Spinal cord (tissue), 10 donors: ENCODE results near the gene SELL. TPM values are rescaled to one million over a fixed set of nuclear protein-coding genes. Genes with fewer than 3 reads are reported as not detected.
A peak's percentile ranks its signal among the peaks of the same experiment; 100 is the strongest.
"Not testable (repeated sequence)": the region's sequence is repeated elsewhere in the genome, so short reads cannot be mapped to it uniquely, and the experiment has no call there.

Experiments
- DNase-seq, 6 donors: peaks; one replicate each; pipeline versions ENCODE4 v3.0.0 to v3.0.0-alpha.2; 2013 to 2015; ENCODE audit warnings: low spot score in 6 of 6, low read depth in 4 of 6
- H3K27ac ChIP-seq: one replicate; pipeline ENCODE4 v1.5.1; 2013; ENCODE audit warnings: low read depth, low read length, control low read depth
- H3K27me3 ChIP-seq: one replicate; pipeline ENCODE4 v1.6.1; 2013; ENCODE audit warnings: low read length; ENCODE audit not compliant: control insufficient read depth, insufficient read depth
- H3K36me3 ChIP-seq: one replicate; pipeline ENCODE4 v1.6.1; 2013; ENCODE audit warnings: low read length; ENCODE audit not compliant: control insufficient read depth, insufficient read depth
- H3K4me1 ChIP-seq: one replicate; pipeline ENCODE4 v1.6.1; 2013; ENCODE audit warnings: low read length; ENCODE audit not compliant: control insufficient read depth, insufficient read depth
- H3K4me3 ChIP-seq: one replicate; pipeline ENCODE4 v1.5.1; 2013; ENCODE audit warnings: low read depth, low read length, control low read depth
- H3K9me3 ChIP-seq: one replicate; pipeline ENCODE4 v1.6.1; 2013; ENCODE audit warnings: low read length; ENCODE audit not compliant: control insufficient read depth, insufficient read depth
- WGBS: methylation state at CpG from one replicate; pipeline ENCODE4 v1.1.5; 2013; ENCODE audit warnings: missing lambda C conversion rate; ENCODE audit not compliant: insufficient coverage; 5-methylcytosine and 5-hydroxymethylcytosine counted together
- polyA plus RNA-seq, 2 donors: library from polyadenylated mRNA; unstranded; fragments of 120-200 nt; gene quantifications; one replicate each; pipeline ENCODE4 v1.2.1, GENCODE V29; 2013; ENCODE audit not compliant: insufficient read length in 2 of 2
- total RNA-seq, 2 donors: library from RNA; depleted of rRNA in 1 of 2; stranded (reverse); fragments of 120-200 nt in 1 of 2; fragments of >200 nt in 1 of 2; gene quantifications; one replicate each; pipeline versions ENCODE4 v1.2.3 to v1.2.4, GENCODE V29; 2013 to 2014
- donor health status: healthy.

SELL gene
- total and polyA plus RNA-seq, 4 donors = 3.7 to 15.9 (median 7.6) TPM

- Histone ChIP-seq H3K27ac (no peak overlapping the region), H3K4me1 (no peaks in the 10 kb centered on the region), H3K9me3 (no peaks in the 10 kb centered on the region), H3K36me3 (no peaks in the 10 kb centered on the region), H3K4me3 (no peak overlapping the region), H3K27me3 (no peaks in the 10 kb centered on the region)
- DNase-seq = no peak
- WGBS = 89% methylated on average over 3 of the region's 4 CpGs
Measured at GRCh38 chr1:169731446-169731845, 20.0 kb upstream of the SELL start.

GRCh38 chr1:169729991-169730390 is 18.6 kb upstream of the SELL start:
- no peaks in the 10 kb centered on the region for H3K27me3 ChIP-seq
- H3K4me1 ChIP-seq = no peaks in the 10 kb centered on the region
- no peak overlapping the region for H3K4me3 ChIP-seq
- H3K9me3 ChIP-seq = no peaks in the 10 kb centered on the region
- no peak for DNase-seq
- H3K27ac ChIP-seq = no peak overlapping the region
- no peaks in the 10 kb centered on the region for H3K36me3 ChIP-seq

GRCh38 chr1:169727307-169727706 is 15.9 kb upstream of the SELL start:
- DNase-seq = no peak
- H3K27me3 ChIP-seq = no peaks in the 10 kb centered on the region
- no peaks in the 10 kb centered on the region for H3K36me3 ChIP-seq
- H3K4me3 ChIP-seq = no peak overlapping the region
- WGBS = 97% methylated on average over 5 of the region's 6 CpGs
- no peak overlapping the region for H3K27ac ChIP-seq
- H3K9me3 ChIP-seq = no peaks in the 10 kb centered on the region
- H3K4me1 ChIP-seq = no peaks in the 10 kb centered on the region

GRCh38 chr1:169726851-169727250 is 15.4 kb upstream of the SELL start:
- DNase-seq = no peak
- H3K4me1 ChIP-seq = no peaks in the 10 kb centered on the region
- H3K27me3 ChIP-seq = no peaks in the 10 kb centered on the region
- H3K36me3 ChIP-seq = no peaks in the 10 kb centered on the region
- WGBS = 78% methylated on average over 1 of the region's 3 CpGs
- no peak overlapping the region for H3K27ac ChIP-seq
- no peak overlapping the region for H3K4me3 ChIP-seq
- no peaks in the 10 kb centered on the region for H3K9me3 ChIP-seq

- DNase-seq = no peak
- Histone ChIP-seq H3K36me3 (no peaks in the 10 kb centered on the region), H3K9me3 (no peaks in the 10 kb centered on the region), H3K27me3 (no peaks in the 10 kb centered on the region), H3K27ac (no peak overlapping the region), H3K4me3 (no peak overlapping the region), H3K4me1 (no peaks in the 10 kb centered on the region)
- WGBS = 83% methylated on average over 1 of the region's 3 CpGs
Measured at GRCh38 chr1:169725930-169726329, 14.5 kb upstream of the SELL start.

GRCh38 chr1:169724168-169724567 is 12.7 kb upstream of the SELL start:
- Histone ChIP-seq H3K4me3 (no peak overlapping the region), H3K27me3 (no peaks in the 10 kb centered on the region), H3K9me3 (no peaks in the 10 kb centered on the region), H3K36me3 (no peaks in the 10 kb centered on the region), H3K4me1 (no peaks in the 10 kb centered on the region), H3K27ac (no peak overlapping the region)
- DNase-seq = no peak
- WGBS = 49% methylated on average over 3 of the region's 4 CpGs

GRCh38 chr1:169723763-169724162 is 12.3 kb upstream of the SELL start:
- Histone ChIP-seq H3K4me3 (no peak overlapping the region), H3K27ac (no peak overlapping the region)
- WGBS = no CpG with 5 or more reads among the region's 2 CpGs

GRCh38 chr1:169722779-169723178 is 11.4 kb upstream of the SELL start:
- H3K9me3 ChIP-seq = no peaks in the 10 kb centered on the region
- no peaks in the 10 kb centered on the region for H3K4me1 ChIP-seq
- no peak for DNase-seq
- H3K4me3 ChIP-seq = no peak overlapping the region
- H3K27me3 ChIP-seq = no peaks in the 10 kb centered on the region
- H3K27ac ChIP-seq = no peak overlapping the region
- no peaks in the 10 kb centered on the region for H3K36me3 ChIP-seq

More at GRCh38 chr1:169723763-169724162, 12.3 kb upstream of the SELL start:
- Histone ChIP-seq H3K27me3 (no peaks in the 10 kb centered on the region), H3K4me1 (no peaks in the 10 kb centered on the region), H3K9me3 (no peaks in the 10 kb centered on the region), H3K36me3 (no peaks in the 10 kb centered on the region)
- peak in 1 of 6 donors; percentile 24 for DNase-seq

- not testable (repeated sequence) for H3K4me3 ChIP-seq, DNase-seq, H3K4me1 ChIP-seq, H3K27ac ChIP-seq, H3K9me3 ChIP-seq, H3K36me3 ChIP-seq, H3K27me3 ChIP-seq
- WGBS = no CpG with 5 or more reads among the region's 2 CpGs
Measured at GRCh38 chr1:169715100-169715499, 3.7 kb upstream of the SELL start.

- H3K4me1 ChIP-seq, DNase-seq, H3K27me3 ChIP-seq, H3K27ac ChIP-seq, H3K4me3 ChIP-seq, H3K36me3 ChIP-seq, H3K9me3 ChIP-seq: not testable (repeated sequence)
- WGBS = 100% methylated on average over 2 of the region's 5 CpGs
Measured at GRCh38 chr1:169713090-169713489, 1.7 kb upstream of the SELL start.

- no CpG with 5 or more reads among the region's 2 CpGs for WGBS
- no peaks in the 10 kb centered on the region for H3K4me1 ChIP-seq
Measured at GRCh38 chr1:169712309-169712631, 850 bp upstream of the SELL start.

More at GRCh38 chr1:169712309-169712631, 850 bp upstream of the SELL start:
- Histone ChIP-seq H3K9me3 (peaks cover 2% of the 10 kb centered on the region), H3K27ac (no peak overlapping the region), H3K4me3 (no peak overlapping the region), H3K36me3 (no peaks in the 10 kb centered on the region), H3K27me3 (no peaks in the 10 kb centered on the region)
- no peak for DNase-seq
